Measurements from ENCODE around the gene HYKK.
"Not testable (repeated sequence)": the region's sequence is repeated elsewhere in the genome, so short reads cannot be mapped to it uniquely, and the experiment has no call there.

HYKK gene

GRCh38 chr15:78506971-78507830 is at the start of gene HYKK:
Gene HYKK (plus strand): TSS chr15:78507577. CDS start chr15:78513089, 5,512 bp downstream.
- DNase-seq (ENCODE audit: extremely low spot score, insufficient read length, low read depth): peak; percentile 77
- FAIRE-seq: peak; percentile 84

GRCh38 chr15:78460737-78461136 is 46.6 kb upstream of the HYKK start:
- FAIRE-seq (peak; percentile 5), DNase-seq (ENCODE audit: extremely low spot score, insufficient read length, low read depth) (no peak)

- FAIRE-seq (peak; percentile 36), DNase-seq (ENCODE audit: extremely low spot score, insufficient read length, low read depth) (no peak)
Measured at GRCh38 chr15:78461171-78461888, 46.0 kb upstream of the HYKK start.

- FAIRE-seq (no peak), DNase-seq (ENCODE audit: extremely low spot score, insufficient read length, low read depth) (no peak)
Measured at GRCh38 chr15:78469031-78469430, 38.3 kb upstream of the HYKK start.

GRCh38 chr15:78477295-78477694 is 30.1 kb upstream of the HYKK start:
- DNase-seq (ENCODE audit: extremely low spot score, insufficient read length, low read depth) (no peak), FAIRE-seq (no peak)

GRCh38 chr15:78479650-78480049 is 27.7 kb upstream of the HYKK start:
- no peak for DNase-seq (ENCODE audit: extremely low spot score, insufficient read length, low read depth)
- FAIRE-seq: no peak

GRCh38 chr15:78481917-78482316 is 25.5 kb upstream of the HYKK start:
- DNase-seq (ENCODE audit: extremely low spot score, insufficient read length, low read depth) (no peak), FAIRE-seq (no peak)

GRCh38 chr15:78492872-78493271 is 14.5 kb upstream of the HYKK start:
- DNase-seq (ENCODE audit: extremely low spot score, insufficient read length, low read depth): no peak
- no peak for FAIRE-seq

- no peak for DNase-seq (ENCODE audit: extremely low spot score, insufficient read length, low read depth)
- no peak for FAIRE-seq
Measured at GRCh38 chr15:78501857-78502256, 5.5 kb upstream of the HYKK start.

- DNase-seq (ENCODE audit: extremely low spot score, insufficient read length, low read depth): no peak
- no peak for FAIRE-seq
Measured at GRCh38 chr15:78502641-78503040, 4.7 kb upstream of the HYKK start.

- no peak for DNase-seq (ENCODE audit: extremely low spot score, insufficient read length, low read depth)
- FAIRE-seq: no peak
Measured at GRCh38 chr15:78507831-78508160, 419 bp downstream of the HYKK start.

- no peak for DNase-seq (ENCODE audit: extremely low spot score, insufficient read length, low read depth)
- no peak for FAIRE-seq
Measured at GRCh38 chr15:78508272-78508671, 895 bp downstream of the HYKK start.

GRCh38 chr15:78509726-78510312 is 2.4 kb downstream of the HYKK start:
- FAIRE-seq (no peak), DNase-seq (ENCODE audit: extremely low spot score, insufficient read length, low read depth) (no peak)

- FAIRE-seq; DNase-seq (ENCODE audit: extremely low spot score, insufficient read length, low read depth): not testable (repeated sequence)
Measured at GRCh38 chr15:78520035-78520434, 12.7 kb downstream of the HYKK start.

GRCh38 chr15:78524230-78524629 is 16.9 kb downstream of the HYKK start:
- no peak for DNase-seq (ENCODE audit: extremely low spot score, insufficient read length, low read depth)
- FAIRE-seq: no peak

GRCh38 chr15:78527325-78527724 is 19.9 kb downstream of the HYKK start:
- DNase-seq (ENCODE audit: extremely low spot score, insufficient read length, low read depth) (no peak), FAIRE-seq (no peak)

GRCh38 chr15:78533331-78533730 is 26.0 kb downstream of the HYKK start:
- no peak for DNase-seq (ENCODE audit: extremely low spot score, insufficient read length, low read depth)
- no peak for FAIRE-seq

GRCh38 chr15:78536134-78536533 is 28.8 kb downstream of the HYKK start:
- no peak for DNase-seq (ENCODE audit: extremely low spot score, insufficient read length, low read depth)
- no peak for FAIRE-seq

- DNase-seq (ENCODE audit: extremely low spot score, insufficient read length, low read depth): no peak
- FAIRE-seq: no peak
Measured at GRCh38 chr15:78537266-78537905, 30.0 kb downstream of the HYKK start.

GRCh38 chr15:78538358-78538757 is 31.0 kb downstream of the HYKK start:
- DNase-seq (ENCODE audit: extremely low spot score, insufficient read length, low read depth): no peak
- no peak for FAIRE-seq

All from GM18507 (cell line).